Suppressor macrophage treated with lipopolysaccharide for 4 hours (primary cell): ENCODE results near the gene COBLL1.
"Not testable (repeated sequence)": the region's sequence is repeated elsewhere in the genome, so short reads cannot be mapped to it uniquely, and the experiment has no call there.

ENCODE experiments used
- DNase-seq: peaks from one replicate; pipeline ENCODE4 v3.0.0-alpha.2; 2020

COBLL1 gene

GRCh38 chr2:164859906-164860693 is 18.5 kb upstream of the COBLL1 start:
- DNase-seq: not testable (repeated sequence)

- no peak for DNase-seq
These were observed 17.7 kb upstream of the COBLL1 start for GRCh38 chr2:164859251-164859818.

- DNase-seq: no peak
These were observed 10.5 kb upstream of the COBLL1 start for GRCh38 chr2:164852086-164852485.

GRCh38 chr2:164850235-164850634 is 8.6 kb upstream of the COBLL1 start:
- DNase-seq: peak; percentile 54

GRCh38 chr2:164849506-164849905 is 7.9 kb upstream of the COBLL1 start:
- no peak for DNase-seq

- DNase-seq: no peak
These were observed 6.5 kb upstream of the COBLL1 start for GRCh38 chr2:164847981-164848741.

GRCh38 chr2:164847291-164847690 is 5.7 kb upstream of the COBLL1 start:
- no peak for DNase-seq

GRCh38 chr2:164846276-164846675 is 4.7 kb upstream of the COBLL1 start:
- no peak for DNase-seq

GRCh38 chr2:164843346-164843911 is 1.8 kb upstream of the COBLL1 start:
- DNase-seq: peak; percentile 36

GRCh38 chr2:164842624-164842966 is 972 bp upstream of the COBLL1 start:
- no peak for DNase-seq

GRCh38 chr2:164840930-164841718 is 499 bp downstream of the COBLL1 start:
- peak; percentile 66 for DNase-seq

- no peak for DNase-seq
These were observed 1.1 kb downstream of the COBLL1 start for GRCh38 chr2:164840458-164840929.

GRCh38 chr2:164839914-164840457 is 1.6 kb downstream of the COBLL1 start:
- DNase-seq: no peak

GRCh38 chr2:164837807-164838206 is 3.8 kb downstream of the COBLL1 start:
- DNase-seq: no peak

GRCh38 chr2:164836907-164837306 is 4.7 kb downstream of the COBLL1 start:
- no peak for DNase-seq

- DNase-seq: no peak
These were observed 6.3 kb downstream of the COBLL1 start for GRCh38 chr2:164835302-164835701.

GRCh38 chr2:164831887-164832286 is 9.7 kb downstream of the COBLL1 start:
- DNase-seq: no peak

GRCh38 chr2:164831180-164831579 is 10.4 kb downstream of the COBLL1 start:
- DNase-seq: no peak

GRCh38 chr2:164826293-164827243 is 15.1 kb downstream of the COBLL1 start:
- DNase-seq: peak; percentile 21

GRCh38 chr2:164824872-164825271 is 16.8 kb downstream of the COBLL1 start:
- DNase-seq: peak; percentile 6

GRCh38 chr2:164823126-164823525 is 18.5 kb downstream of the COBLL1 start:
- no peak for DNase-seq
